Measurements from ENCODE around the gene RPL7A. TPM values are rescaled to one million over a fixed set of nuclear protein-coding genes. Genes with fewer than 3 reads are reported as not detected.

RPL7A gene
- total RNA-seq, 1 experiment from 2014 or later = 2,895 TPM

- Histone ChIP-seq H3K14ac (ENCODE audit: insufficient read depth, low read length) (no peak overlapping the region), H3K9ac (ENCODE audit: extremely low read depth, insufficient read length, low read length) (no peak overlapping the region), H4K5ac (ENCODE audit: insufficient read length, low read depth, low read length) (no peak overlapping the region), H3T11ph (ENCODE audit: low read length) (no peak overlapping the region), H3K4ac (ENCODE audit: low read depth, low read length) (no peak overlapping the region), H3K23me2 (ENCODE audit: insufficient read length, low read depth, low read length, poor library complexity, severe bottlenecking) (no peaks in the 10 kb centered on the region), H3K18ac (ENCODE audit: insufficient read length, low read depth, low read length) (no peak overlapping the region), H3K27ac (ENCODE audit: insufficient read length, low read depth, low read length) (no peak overlapping the region), H3K23ac (ENCODE audit: insufficient read length, low read depth, low read length) (no peak overlapping the region), H4K91ac (ENCODE audit: insufficient read length, low read depth, low read length) (no peak overlapping the region), H2AK5ac (ENCODE audit: insufficient read length, low read length) (no peak overlapping the region), H2BK120ac (ENCODE audit: low read depth, low read length, poor library complexity, severe bottlenecking) (no peak overlapping the region), H4K8ac (replicated peaks; ENCODE audit: insufficient read length, low read depth, low read length) (no peak overlapping the region), H3K79me1 (ENCODE audit: insufficient read depth, low read depth, low read length, poor library complexity, severe bottlenecking) (no peaks in the 10 kb centered on the region), H2BK15ac (ENCODE audit: low read depth, low read length) (no peak overlapping the region), H3K79me2 (ENCODE audit: insufficient read depth, low read length) (no peaks in the 10 kb centered on the region), H2BK12ac (ENCODE audit: insufficient read length, low read depth, low read length) (no peak overlapping the region), H3K4me1 (ENCODE audit: insufficient read depth, low read length) (no peaks in the 10 kb centered on the region; the same call in 1 of the 2 replicates), H4K20me1 (ENCODE audit: control insufficient read depth, insufficient read depth, insufficient read length) (no peaks in the 10 kb centered on the region), H3K56ac (ENCODE audit: insufficient read length, low read depth, low read length) (no peak overlapping the region), H3K4me2 (ENCODE audit: insufficient read depth, insufficient read length, low read length) (no peak overlapping the region), H3K27me3 (ENCODE audit: insufficient read depth, low read length) (no peaks in the 10 kb centered on the region), H2BK20ac (ENCODE audit: low read depth, low read length, poor library complexity, severe bottlenecking) (no peak overlapping the region), H2AFZ (ENCODE audit: low read length) (no peak overlapping the region), H2BK5ac (ENCODE audit: insufficient read length, low read length) (no peak overlapping the region), H3K9me3 (ENCODE audit: control insufficient read depth, low read depth, low read length) (peaks cover 11% of the 10 kb centered on the region)
- H3K9me3 Mint-ChIP-seq = peaks cover 25 to 30% of the 10 kb centered on the region in 2 experiments
- no peak overlapping the region for H3K4me3 Mint-ChIP-seq
- peaks cover 0 to 9% (median 4%) of the 10 kb centered on the region in 3 experiments; a peak in 4 of 7 replicates for H3K36me3 Mint-ChIP-seq (ENCODE audit: insufficient read depth in 1 of 3, low read depth in 3 of 3)
- H3K27ac Mint-ChIP-seq = no peak overlapping the region
- WGBS (ENCODE audit: extremely low coverage, insufficient read length, low lambda C conversion rate) = no CpG with 5 or more reads among the region's 14 CpGs
- H3K4me1 Mint-ChIP-seq = no peaks in the 10 kb centered on the region
- peaks cover 28% of the 10 kb centered on the region for H3K27me3 Mint-ChIP-seq (ENCODE audit: low read depth)
- no peak for DNase-seq
- TF ChIP-seq, protein P1, sequence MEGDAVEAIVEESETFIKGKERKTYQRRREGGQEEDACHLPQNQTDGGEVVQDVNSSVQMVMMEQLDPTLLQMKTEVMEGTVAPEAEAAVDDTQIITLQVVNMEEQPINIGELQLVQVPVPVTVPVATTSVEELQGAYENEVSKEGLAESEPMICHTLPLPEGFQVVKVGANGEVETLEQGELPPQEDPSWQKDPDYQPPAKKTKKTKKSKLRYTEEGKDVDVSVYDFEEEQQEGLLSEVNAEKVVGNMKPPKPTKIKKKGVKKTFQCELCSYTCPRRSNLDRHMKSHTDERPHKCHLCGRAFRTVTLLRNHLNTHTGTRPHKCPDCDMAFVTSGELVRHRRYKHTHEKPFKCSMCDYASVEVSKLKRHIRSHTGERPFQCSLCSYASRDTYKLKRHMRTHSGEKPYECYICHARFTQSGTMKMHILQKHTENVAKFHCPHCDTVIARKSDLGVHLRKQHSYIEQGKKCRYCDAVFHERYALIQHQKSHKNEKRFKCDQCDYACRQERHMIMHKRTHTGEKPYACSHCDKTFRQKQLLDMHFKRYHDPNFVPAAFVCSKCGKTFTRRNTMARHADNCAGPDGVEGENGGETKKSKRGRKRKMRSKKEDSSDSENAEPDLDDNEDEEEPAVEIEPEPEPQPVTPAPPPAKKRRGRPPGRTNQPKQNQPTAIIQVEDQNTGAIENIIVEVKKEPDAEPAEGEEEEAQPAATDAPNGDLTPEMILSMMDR (conservative IDR thresholded peaks at IDR 0.05) = no peak
Measured at GRCh38 chr9:133322701-133323100, 25.3 kb upstream of the RPL7A start.
